NCI-H446 (cell line): ENCODE data around the gene PPP2R5B.
"Not testable (repeated sequence)": the region's sequence is repeated elsewhere in the genome, so short reads cannot be mapped to it uniquely, and the experiment has no call there.

Experiments used
- DNase-seq, 2 experiments: peaks; one replicate each; lab custom pipeline; 2025; lab: John Stamatoyannopoulos, UW

The PPP2R5B gene

GRCh38 chr11:64983339-64983738 is 58.9 kb downstream of the PPP2R5B start:
- not testable (repeated sequence) for DNase-seq
